Fibroblast of gingiva (primary cell): ENCODE measurements around the gene PPP2R2C.

Experiments used
- DNase-seq: peaks from one replicate; pipeline ENCODE4 v3.0.0-alpha.2; 2011; ENCODE audit warnings: low read depth

Gene PPP2R2C

DNA sequence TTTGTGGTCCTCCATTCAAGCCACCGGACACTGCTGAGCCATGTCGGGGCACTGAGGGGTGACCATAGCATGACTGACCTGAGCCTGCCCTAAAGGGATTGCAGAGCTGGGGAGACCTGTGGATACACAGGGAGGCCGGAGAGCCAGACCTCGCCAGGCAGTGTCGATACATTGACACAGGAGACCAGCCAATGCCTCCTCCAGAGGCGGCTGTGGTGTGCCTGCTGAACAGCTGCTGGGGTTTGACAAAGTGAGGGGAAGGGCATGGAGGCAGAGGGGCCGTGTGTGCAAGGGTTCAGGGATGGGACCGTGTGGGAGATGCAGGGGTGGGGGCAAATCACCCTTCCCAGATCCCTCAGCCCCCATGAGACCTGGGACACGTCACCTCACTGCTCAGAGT is 48.0 kb downstream of the PPP2R2C start:
- DNase-seq, result no peak

DNA sequence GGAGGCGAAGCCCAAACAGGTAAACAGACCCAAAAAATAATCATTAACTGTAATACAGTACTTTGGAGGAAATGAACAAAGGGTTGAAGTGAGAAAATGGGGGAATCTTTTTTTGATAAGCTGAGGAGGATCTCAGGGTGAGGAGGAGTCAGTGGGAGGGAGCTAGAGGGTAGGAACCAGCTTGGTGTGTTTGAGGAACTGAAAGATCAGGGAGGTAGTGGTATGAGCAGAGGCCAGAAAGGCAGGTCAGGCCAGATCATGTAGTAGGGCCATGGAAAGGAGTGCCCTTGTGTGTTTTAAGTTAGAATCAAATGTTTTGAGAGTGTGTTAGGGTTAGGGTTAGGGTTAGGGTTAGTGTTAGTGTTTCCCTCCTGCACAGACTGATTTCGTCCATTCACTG is 48.8 kb downstream of the PPP2R2C start:
- no peak for DNase-seq

GRCh38 chr4:6422866-6423265 is 49.5 kb downstream of the PPP2R2C start:
- no peak for DNase-seq

DNA sequence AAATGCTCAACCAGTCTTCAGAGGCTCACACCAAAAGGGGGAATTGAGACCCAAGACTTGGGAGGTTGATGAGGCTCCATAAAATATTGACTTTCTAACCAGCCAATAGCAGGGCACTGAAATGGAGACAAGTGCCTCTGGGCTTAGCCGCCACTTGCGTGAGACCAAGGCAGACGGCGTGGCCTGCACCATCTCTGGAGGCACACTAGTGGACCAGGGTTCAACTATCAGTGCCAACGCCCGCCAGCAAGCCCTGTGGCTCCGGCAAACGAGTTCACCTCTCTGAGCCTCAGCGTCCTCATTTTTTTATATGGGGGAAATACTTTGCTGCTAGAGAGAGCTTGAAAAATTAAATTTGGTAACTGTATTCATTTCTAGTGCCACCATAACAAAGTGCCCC is 50.3 kb downstream of the PPP2R2C start:
- no peak for DNase-seq

DNA sequence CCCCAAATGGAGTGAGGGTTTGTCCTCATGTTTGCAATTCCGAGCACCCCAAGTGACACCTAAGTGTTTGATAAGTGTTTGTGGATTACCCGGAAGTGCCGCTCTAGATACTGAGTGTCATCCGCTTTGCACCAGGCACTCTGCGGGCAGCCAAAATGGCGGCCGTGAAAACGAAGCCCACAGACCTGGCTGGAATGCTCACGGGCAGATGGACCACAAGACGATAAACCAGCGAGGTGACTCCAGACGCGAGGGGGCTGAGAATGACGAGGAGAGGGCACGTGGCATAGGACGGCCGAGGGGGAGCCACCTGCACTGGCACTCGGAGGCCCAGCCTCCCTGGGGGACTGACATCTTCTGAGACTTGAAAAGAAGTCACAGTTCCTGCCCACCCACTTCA is 51.0 kb downstream of the PPP2R2C start:
- DNase-seq, result no peak

DNA sequence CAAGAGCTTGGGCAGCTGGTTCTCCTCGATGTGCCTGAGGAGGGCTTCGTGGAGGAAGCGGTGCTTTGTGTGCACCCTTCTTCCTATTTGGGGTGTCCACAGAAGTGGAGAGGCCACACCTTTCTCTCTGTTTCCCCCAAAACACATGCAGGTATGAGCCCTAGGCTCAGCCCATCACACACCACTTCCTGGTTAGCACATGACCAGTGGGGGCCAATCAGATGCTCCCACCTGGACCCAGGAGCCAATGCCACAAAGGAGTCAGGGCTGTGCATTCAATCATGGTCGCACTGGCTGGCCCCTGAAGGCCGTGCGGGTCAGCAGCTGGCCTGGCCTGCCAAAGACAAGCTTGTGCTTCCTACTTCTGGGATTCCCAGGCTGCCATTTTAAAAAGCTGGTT is 51.4 kb downstream of the PPP2R2C start:
- no peak for DNase-seq

DNA sequence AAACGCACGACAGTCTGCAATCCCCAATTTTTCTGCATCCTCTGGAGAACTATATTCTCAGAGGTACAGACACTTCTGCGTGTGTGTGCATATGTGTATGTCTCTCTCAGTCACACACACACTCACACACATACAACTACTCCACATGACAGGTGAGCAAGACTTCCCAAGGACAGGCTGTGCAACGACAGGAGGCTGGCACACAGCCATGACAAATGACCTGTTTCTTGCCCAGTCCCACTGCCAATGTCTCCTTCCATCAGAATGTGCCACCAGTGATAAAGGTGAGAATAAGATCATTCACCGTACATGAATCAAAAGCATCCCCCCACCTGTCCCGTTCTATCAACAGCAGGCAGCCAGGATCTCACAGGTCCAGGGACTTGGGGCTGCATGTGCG is 52.4 kb downstream of the PPP2R2C start:
- no peak for DNase-seq

GRCh38 chr4:6419452-6420028 is 52.9 kb downstream of the PPP2R2C start:
- no peak for DNase-seq

DNA sequence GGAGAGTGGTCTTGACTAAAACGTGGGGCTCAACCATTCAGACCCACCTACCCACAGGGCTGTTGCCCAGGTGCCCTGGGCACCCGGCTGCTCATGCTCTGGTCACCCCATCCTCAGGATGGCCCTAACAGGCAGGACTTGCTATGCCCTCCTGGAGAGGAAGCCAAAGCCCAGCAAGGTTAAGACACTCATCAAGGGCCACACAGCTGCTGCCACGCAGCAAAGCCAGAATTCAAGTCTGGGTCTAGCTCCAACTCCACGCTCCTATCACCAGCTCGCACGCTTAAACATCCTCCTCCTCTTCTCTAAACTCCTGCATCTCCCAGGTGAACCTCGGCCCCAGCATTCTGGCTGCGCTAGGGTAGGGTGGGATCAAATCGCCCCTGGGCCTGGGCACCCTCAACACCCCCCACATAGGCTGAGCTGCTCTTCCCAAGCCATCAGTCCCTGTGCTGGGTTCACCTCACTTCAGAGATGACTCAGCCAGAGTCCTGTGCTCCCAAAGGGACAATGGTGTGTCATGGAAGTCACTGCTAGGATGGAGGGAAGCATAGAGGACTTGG is 54.1 kb downstream of the PPP2R2C start:
- DNase-seq, result no peak

- DNase-seq, result no peak
Measured at GRCh38 chr4:6417516-6418050, 54.8 kb downstream of the PPP2R2C start.

DNA sequence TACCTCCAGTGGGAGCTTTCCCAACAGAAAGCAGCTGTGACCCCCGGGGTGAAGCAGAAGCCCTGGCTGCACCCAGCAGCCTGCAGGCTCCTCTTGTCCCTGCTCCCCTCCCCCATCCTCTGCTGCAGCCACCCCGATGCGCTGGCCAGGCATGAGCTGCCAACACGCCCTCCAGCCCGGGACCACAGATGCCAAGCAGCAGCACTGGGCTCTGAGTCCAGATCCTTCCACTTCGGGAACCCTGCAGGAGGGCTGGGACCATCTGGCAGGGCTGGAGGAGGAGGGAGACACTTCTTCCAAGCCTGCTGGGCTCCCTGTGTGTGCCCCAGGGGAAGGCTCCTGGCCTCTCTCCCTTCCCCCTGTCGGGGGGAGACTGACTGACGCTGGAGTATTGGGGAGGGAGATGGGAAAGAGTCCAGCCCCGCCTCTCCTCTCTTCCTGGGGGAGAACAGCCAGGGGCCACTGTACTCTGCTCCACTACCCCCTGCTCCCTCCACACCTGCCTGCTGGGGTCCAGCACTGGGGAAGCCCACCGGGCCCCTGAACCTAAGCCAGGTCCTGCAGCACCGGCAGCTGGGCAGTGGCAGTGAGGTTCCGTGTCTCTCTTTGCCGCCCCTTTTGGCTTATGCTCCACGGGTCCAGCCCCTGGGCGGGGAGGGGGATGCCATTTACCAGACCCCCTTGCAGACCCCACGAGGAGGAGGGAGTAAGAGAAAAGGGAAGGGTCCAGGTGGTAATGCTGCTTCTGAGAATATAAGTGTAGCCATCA is 55.7 kb downstream of the PPP2R2C start:
- DNase-seq, result no peak

DNA sequence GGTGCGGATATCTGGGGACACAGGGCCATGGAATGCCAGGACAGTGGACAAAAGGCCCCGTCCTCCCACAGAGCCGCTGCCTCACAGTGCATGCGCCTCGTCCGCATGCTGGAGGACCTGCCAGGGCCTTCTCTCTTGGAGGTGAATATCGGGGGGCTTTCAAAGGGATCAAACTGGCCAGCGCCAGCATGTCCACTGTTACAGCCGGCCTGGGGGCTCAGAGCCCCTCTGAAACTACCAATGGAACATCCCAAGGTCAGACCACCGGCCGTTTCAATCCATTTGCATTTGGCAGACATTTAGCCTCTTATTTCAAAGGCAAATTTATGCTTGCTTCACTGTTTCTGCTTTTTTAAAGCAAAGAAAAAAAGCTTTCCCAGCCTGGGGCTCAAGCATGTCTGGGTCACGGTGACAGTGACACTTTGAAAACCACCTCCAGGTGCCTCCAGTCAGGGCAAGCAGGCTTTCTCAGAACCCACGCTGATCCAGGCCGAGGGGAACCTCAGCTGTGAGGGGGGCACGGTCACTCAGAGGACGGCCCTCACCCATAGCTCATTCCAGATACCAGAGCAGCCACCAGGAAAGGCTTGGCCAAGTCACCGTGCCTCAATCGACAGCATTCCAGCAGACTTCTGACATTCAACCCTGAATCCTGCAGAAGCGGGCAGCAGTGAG is 57.2 kb downstream of the PPP2R2C start:
- DNase-seq, result no peak

DNA sequence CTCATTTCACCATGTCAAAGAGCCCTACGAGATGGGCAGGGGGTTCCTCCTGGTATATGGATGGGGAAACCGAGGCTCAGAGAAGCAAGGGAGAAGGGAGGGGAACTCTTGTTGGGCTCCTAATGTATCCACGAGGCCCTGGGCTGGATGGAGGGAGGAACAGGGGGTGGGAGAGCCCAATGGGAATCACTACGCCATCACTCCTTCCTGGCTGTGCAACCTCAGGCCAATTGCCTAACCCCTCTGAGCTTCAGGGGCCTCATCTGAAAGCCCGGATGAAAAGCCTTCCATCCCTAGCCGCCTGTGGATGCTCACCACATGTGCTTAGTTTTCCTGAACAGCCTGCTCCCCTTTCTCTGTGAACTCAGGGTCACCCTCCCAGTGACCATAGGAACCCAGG is 57.8 kb downstream of the PPP2R2C start:
- DNase-seq, result no peak

DNA sequence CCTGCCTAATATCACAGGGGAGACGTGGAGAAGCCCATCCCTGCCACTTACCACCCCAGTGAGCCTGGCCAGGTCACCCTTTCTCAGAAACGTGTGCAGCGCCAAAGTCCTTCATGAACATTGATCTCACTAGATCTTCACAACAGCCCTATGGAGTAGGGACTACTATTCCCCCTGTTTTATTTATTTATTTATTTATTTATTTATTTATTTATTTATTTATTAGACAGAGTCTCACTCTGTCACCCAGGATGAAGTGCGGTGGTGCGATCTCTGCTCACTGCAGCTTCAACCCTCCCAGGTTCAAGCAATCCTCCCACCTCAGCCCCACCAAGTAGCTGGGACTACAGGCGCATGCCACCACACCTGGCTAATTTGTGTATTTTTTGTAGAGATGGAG is 61.8 kb downstream of the PPP2R2C start:
- DNase-seq, result no peak

GRCh38 chr4:6410068-6410467 is 62.3 kb downstream of the PPP2R2C start:
- no peak for DNase-seq

DNA sequence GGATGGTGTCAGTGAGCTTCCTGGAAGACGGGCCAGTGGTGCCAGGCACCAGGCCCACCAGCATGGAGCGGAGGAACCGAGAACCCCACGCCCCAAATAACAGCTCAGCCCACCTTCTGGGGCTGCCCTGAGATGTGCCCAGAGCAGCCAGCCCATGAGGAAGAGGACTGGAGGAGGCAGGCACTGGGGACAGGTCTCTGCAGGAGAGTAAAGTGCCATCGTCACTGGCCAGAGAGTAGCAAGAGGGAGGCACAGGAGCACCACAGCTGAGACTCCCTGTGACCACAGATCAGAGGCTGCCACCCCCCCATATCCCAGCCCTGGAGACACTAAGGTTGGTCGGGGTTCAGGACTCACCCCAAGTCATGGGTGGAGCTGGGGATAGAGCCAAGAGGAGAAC is 63.0 kb downstream of the PPP2R2C start:
- DNase-seq, result no peak

- no peak for DNase-seq
Measured at GRCh38 chr4:6408263-6408662, 64.2 kb downstream of the PPP2R2C start.

DNA sequence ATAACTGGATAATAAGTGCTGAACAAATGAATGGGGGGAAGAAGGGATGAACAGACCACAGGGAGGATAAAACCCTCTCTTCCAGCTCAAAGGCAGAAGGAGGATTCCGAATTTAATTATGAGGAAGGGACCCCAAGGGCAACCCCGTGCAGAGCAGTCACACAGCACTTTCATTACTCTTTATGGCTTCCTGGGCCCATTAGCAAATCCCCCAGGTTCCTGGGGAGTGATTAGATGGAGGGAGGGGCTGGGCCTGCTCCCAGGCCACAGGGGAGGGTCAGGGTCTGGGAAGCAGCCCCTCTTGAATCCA is 67.1 kb downstream of the PPP2R2C start:
- no peak for DNase-seq

- DNase-seq, result no peak
Measured at GRCh38 chr4:6404611-6405396, 67.6 kb downstream of the PPP2R2C start.

DNA sequence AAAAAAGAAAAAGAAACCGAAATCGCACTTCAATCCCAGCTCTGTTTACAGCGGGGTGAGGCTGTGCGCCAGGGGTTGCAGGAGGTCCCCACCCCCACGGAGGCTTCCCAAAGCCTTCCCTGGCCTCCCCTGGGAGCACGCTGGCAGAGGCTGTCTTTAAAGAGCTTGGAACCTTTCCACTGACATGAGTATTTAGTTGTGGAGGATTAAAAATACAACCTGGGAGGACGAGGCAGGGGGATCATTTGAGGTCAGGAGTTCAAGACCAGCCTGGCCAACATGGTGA is 69.1 kb downstream of the PPP2R2C start:
- DNase-seq, result no peak

DNA sequence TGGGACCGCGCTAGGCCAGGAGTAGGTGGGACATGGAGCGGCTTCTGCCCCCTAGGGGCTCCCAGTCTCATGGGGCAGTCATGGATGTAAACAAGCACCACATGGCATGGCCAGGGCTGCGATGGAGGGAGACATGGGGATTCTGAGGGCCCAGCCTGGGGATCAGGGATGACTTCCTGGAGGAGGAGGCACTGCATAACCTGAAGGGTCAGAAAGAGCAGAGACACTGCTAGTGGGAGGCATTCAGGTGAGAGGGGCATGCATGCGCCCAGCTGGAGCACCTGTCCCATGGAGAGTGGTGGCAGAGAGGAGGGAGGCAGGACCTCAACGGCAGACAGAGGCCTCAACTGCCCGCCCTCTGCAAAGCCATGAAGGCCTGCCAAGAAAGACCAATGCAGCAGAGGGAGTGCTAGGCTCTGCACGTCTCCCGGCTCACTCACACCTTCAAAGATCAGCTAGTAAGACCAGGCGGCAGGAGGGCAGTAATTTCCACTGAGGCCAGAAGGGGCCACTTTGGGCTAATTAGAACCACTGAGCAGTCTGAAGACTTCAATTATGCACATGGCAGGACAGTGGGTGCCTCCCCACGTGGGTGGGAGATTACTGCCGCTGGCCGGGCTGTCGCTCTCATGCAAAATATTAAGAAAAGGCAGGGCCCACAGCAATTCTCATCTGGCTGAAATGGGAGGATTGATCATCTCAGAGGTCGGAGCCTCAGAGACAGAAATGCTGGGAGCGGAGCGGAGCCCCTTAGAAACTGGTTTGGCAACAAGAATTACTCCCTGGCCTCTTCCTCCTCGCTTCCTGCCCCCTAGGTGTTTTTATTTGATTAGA is 69.6 kb downstream of the PPP2R2C start:
- no peak for DNase-seq

DNA sequence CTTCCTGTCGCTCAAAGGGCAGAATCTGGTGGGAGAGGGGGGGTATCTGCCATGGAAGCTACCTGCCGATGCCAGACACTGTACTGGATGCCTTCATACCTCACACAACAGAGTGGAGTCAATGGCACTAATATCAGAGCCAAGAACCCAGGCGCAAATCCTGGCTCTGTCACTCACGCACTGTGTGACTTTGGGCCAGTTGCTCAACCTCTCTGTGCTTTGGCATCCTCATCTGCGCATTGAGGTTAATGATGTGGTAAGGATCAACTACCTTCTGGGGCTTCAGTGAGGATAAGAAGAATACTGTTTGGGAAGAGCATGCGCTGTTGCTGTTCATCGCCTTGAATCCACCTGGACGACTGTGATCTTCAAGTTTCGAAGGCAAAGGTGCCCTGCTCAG is 70.6 kb downstream of the PPP2R2C start:
- DNase-seq, result no peak
